ENCODE results near the gene ADSS2. TPM values are rescaled to one million over a fixed set of nuclear protein-coding genes. Genes with fewer than 3 reads are reported as not detected.
"Not testable (repeated sequence)": the region's sequence is repeated elsewhere in the genome, so short reads cannot be mapped to it uniquely, and the experiment has no call there.

The ADSS2 gene
- total RNA-seq (2014; rRNA removed; shearing (Covaris generic)), result 61.5 and 76.2 TPM in 2 replicates

DNA sequence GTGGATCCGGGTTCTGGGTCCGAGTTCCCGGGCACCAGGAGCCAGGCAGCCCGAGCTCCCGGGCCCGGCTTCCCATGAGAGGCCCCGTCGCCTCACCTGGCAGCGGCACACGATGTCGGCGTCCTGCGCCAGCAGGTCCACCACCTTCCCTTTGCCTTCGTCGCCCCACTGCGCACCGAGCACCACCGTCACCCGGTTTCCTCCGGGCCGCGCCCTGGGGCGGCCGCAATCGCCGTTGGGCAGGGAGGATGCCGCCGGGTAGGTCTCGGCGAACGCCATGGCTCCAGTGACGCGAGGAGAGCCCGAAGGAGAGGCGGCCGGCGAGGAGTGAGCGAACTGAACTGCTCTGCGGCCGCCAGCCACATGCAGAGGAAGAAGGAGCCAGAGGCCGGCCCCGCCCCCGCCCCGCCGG, at the start of gene ADSS2:
Gene ADSS2 (minus strand): TSS at position 371 of the 412 bp plus-strand sequence. CDS start 92 bp downstream, at position 279.
- no peak for DNase-seq (ENCODE audit: low read depth)

- DNase-seq (ENCODE audit: low read depth), result not testable (repeated sequence)
Observed at GRCh38 chr1:244500515-244500914, 48.8 kb upstream of the ADSS2 start.

DNA sequence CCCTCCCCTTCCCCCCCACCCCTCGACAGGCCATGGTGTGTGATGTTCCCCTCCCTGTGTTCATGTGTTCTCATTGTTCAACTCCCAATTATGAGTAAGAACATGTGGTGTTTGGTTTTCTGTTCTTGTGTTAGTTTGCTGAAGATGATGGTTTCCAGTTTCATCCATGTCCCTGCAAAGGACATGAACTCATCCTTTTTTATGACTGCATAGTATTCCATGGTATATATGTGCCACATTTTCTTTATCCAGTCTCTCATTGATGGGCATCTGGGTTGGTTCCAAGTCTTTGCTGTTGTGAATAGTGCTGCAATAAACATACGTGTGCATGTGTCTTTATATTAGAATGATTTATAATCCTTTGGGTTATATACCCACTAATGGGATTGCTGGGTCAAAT, 47.8 kb upstream of the ADSS2 start:
- not testable (repeated sequence) for DNase-seq (ENCODE audit: low read depth)

- no peak for DNase-seq (ENCODE audit: low read depth)
Observed at GRCh38 chr1:244497805-244498204, 46.1 kb upstream of the ADSS2 start.

GRCh38 chr1:244496186-244496585, 44.5 kb upstream of the ADSS2 start:
- no peak for DNase-seq (ENCODE audit: low read depth)

GRCh38 chr1:244494653-244495052, 42.9 kb upstream of the ADSS2 start:
- DNase-seq (ENCODE audit: low read depth), result no peak

DNA sequence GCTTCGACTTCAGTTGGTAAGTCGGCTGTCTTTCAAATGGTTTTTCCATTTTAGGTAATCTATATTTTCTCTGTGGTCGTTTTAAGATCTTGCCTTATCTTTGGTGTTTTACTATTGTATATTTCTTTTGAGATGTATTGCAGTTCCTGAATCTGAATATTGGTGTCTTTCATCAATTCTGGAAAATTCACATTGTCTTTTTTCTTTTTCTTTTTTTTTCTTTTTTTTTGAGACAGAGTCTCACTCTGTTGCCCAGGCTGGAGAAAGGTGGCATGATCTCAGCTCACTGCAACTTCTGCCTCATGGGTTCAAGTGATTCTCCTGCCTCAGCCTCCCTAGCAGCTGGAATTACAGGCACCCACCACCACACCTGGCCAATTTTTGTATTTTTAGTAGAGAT, 33.3 kb upstream of the ADSS2 start:
- DNase-seq (ENCODE audit: low read depth), result not testable (repeated sequence)

- DNase-seq (ENCODE audit: low read depth), result no peak
Observed at GRCh38 chr1:244473059-244473605, 21.4 kb upstream of the ADSS2 start.

DNA sequence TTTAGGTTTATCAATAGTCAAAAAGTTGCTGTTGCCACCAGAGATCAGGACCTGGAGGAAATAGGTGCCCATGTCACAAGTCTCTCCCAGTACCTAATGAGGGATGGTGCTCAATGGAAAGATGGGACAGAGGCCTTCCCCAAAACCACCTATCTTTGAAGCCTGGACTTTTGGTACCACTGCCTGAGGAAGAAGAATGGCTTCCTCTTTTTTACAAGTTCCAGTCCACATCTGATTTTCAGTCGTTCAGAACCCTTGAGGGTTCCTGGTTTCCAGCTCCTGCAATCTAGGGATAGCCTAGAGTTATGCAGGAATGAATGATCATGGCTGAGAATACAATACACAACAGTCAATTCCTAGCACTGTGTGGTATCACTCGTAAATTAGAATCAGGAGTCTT, 15.0 kb upstream of the ADSS2 start:
- no peak for DNase-seq (ENCODE audit: low read depth)

DNA sequence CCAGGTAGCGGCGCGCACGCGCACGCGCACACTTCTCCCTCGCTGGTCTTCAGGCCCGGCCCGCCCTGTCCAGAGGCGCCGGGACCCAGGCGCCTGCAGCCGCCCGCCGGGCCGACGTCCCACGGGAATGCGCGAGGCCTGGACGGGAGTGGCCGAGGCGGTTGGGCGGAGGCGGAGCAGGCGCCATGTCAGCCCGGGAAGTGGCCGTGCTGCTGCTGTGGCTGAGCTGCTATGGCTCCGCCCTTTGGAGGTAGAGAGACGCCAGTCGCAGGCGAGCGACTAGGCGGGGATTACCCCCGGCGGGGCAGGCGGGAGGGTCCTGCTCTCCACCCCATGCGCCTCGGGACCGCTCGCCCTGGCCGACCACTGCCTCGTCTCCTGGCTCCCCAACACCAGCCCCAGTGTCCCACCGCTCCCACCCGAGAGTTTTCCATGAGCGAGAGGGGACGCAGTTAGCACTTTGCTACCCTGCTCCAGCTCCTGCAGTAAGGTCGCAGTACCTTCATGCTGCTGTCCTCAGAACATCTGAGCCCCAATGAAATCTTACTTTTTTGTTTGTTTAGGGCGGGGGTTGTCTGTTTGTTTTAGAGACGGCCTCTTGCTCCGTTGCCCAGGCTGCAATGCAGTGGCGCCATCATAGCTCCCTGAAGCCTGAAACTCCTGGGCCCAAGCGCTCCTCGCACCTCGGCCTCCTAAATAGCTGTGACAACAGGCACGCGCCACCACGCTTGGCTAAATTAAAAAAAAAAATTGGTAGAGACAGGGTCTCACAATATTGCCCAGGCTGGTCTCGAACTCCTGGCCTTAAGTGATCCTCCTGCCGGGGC, 9.7 kb upstream of the ADSS2 start, which contains the start of gene CATSPERE:
Gene CATSPERE (plus strand): TSS at position 29 of the 827 bp plus-strand sequence. CDS start 157 bp downstream, at position 186.
- DNase-seq (ENCODE audit: low read depth), result peak; percentile 87

DNA sequence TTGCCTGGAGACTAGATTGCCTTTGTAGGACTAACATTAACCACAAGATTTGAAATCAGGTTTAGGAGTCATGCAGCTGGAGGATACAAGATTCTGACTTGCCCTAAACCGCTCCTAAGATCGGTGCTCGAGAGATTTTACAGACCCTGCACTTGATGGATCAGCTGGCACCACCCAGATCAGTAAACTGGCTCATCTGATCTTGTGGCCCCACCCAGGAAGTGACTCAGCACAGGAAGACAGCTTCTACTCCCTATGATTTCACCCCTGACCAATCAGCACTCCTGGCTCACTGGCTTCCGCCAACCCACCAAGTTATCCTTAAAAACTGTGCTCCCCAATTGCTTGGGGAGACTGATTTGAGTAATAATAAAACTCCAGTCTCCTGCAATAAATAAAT, 8.5 kb upstream of the ADSS2 start:
- peak; percentile 30 for DNase-seq (ENCODE audit: low read depth)

GRCh38 chr1:244458781-244459180, 7.1 kb upstream of the ADSS2 start:
- no peak for DNase-seq (ENCODE audit: low read depth)

DNA sequence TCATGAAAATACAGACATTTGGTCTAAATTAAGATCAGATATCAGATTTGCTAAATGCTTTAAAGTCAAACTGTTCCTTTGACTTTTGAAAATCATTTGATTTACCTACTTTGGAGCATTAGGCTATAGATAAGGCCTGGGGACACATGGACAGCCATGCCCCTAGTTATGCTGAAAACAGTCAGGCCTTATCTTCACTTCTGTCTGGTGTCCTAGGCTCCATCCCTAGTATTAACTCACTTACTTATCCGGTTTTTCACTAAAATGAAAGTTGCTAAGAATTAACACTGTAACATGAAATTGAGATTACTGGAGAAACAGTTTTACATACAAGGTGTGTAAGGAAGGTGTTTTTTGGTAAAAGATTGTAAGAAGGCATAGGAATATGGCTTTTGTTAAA, 4.9 kb upstream of the ADSS2 start:
- DNase-seq (ENCODE audit: low read depth), result no peak

GRCh38 chr1:244454412-244454811, 2.7 kb upstream of the ADSS2 start:
- DNase-seq (ENCODE audit: low read depth), result no peak

GRCh38 chr1:244451951-244452795, 464 bp upstream of the ADSS2 start:
- DNase-seq (ENCODE audit: low read depth), result peak; percentile 99

GRCh38 chr1:244450597-244451538, 841 bp downstream of the ADSS2 start:
- peak; percentile 55 for DNase-seq (ENCODE audit: low read depth)

- DNase-seq (ENCODE audit: low read depth), result no peak
Observed at GRCh38 chr1:244449936-244450508, 1.7 kb downstream of the ADSS2 start.

DNA sequence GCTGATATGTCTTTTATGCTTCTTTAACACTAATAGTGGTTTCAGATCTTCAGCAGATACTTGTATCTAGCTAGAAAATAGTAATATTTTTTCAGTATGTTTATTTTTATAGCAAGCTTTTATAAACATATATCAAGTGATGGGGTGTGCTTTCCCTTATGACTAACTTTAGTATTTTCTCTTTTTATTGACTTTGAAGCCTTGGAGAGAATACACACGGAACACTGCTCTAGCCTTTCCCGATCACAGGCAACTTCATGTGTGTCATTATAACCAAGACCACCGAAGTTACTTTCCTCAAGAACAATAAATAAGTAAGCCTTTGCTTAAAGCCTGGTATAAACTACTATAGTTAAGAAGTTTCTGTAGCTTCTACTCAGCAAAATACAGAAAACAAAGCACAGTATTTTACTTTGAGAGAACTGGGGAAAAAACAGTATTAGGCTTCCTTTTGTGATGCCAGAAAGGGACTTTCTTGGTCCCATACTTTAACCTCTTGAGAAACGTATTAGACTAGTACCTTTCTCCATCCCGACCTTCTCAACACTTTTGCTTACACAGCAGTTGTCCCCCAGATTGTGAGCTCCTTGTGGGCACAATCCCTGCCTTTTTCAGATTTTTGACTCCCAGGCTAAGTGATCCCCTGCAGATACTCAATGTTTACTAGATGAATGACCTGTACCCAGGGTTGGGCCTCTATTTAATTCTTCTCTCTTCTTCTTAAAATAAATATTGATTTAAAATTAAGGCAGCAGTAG, 3.3 kb downstream of the ADSS2 start:
- DNase-seq (ENCODE audit: low read depth), result no peak

GRCh38 chr1:244447552-244447951, 4.2 kb downstream of the ADSS2 start:
- no peak for DNase-seq (ENCODE audit: low read depth)

GRCh38 chr1:244447024-244447423, 4.7 kb downstream of the ADSS2 start:
- no peak for DNase-seq (ENCODE audit: low read depth)
